ENCODE results near the gene TEPSIN.

TEPSIN gene

GRCh38 chr17:81243333-81243664, 4.4 kb upstream of the TEPSIN start:
- Histone ChIP-seq H2AFZ (ENCODE audit: low read depth, low read length) (no peak overlapping the region), H2AK5ac (ENCODE audit: low read length, severe bottlenecking) (no peak overlapping the region), H3K27ac (ENCODE audit: low read length, poor library complexity, severe bottlenecking) (no peak overlapping the region), H2BK12ac (ENCODE audit: low read length in 2 of 2) (no peak overlapping the region), H3K14ac (ENCODE audit: low read length in 2 of 2) (no peak overlapping the region), H3K4me1 (ENCODE audit: control insufficient read depth, insufficient read depth, low read depth, low read length) (peaks cover 42% of the 10 kb centered on the region), H3K4me3 (ENCODE audit: insufficient read depth in 1 of 2, low read depth in 1 of 2, low read length in 2 of 2) (no peak overlapping the region), H3K9me3 (ENCODE audit: control insufficient read depth, low read length) (no peaks in the 10 kb centered on the region), H2BK15ac (ENCODE audit: low read depth, poor library complexity, severe bottlenecking) (no peak overlapping the region), H4K8ac (ENCODE audit: low read length) (no peak overlapping the region), H3K27me3 (ENCODE audit: control insufficient read depth in 1 of 2, insufficient read depth in 1 of 2, low read length in 2 of 2) (no peaks in the 10 kb centered on the region), H3K36me3 (ENCODE audit: control insufficient read depth in 1 of 2, insufficient read depth in 2 of 2, low read depth in 1 of 2, low read length in 2 of 2) (peaks cover 17 to 54% of the 10 kb centered on the region in 2 experiments), H3K23ac (ENCODE audit: low read length in 2 of 2) (no peak overlapping the region), H3K18ac (ENCODE audit: low read depth in 1 of 2, low read length in 2 of 2) (no peak overlapping the region), H3K79me1 (replicated peaks; ENCODE audit: low read length, poor library complexity, severe bottlenecking) (peaks cover 39% of the 10 kb centered on the region), H4K91ac (ENCODE audit: low read length) (no peak overlapping the region), H2BK5ac (ENCODE audit: low read depth, low read length, poor library complexity, severe bottlenecking) (no peak overlapping the region), H2BK120ac (ENCODE audit: low read depth, low read length) (no peak overlapping the region), H3K4ac (ENCODE audit: low read depth in 1 of 2, low read length in 2 of 2) (no peak overlapping the region), H3K9ac (ENCODE audit: low read length) (no peak overlapping the region), H3K4me2 (ENCODE audit: low read length, poor library complexity, severe bottlenecking) (no peak overlapping the region)
- WGBS, result 97% methylated on average over 10 of the region's 10 CpGs
- no peak for DNase-seq

GRCh38 chr17:81242421-81243332, 3.8 kb upstream of the TEPSIN start:
- no peak overlapping the region for H2BK12ac ChIP-seq (ENCODE audit: low read length in 2 of 2)
- H3K79me1 ChIP-seq (replicated peaks; ENCODE audit: low read length, poor library complexity, severe bottlenecking), result peaks cover 41% of the 10 kb centered on the region
- H4K8ac ChIP-seq (ENCODE audit: low read length), result no peak overlapping the region
- no peak overlapping the region for H2BK120ac ChIP-seq (ENCODE audit: low read depth, low read length)
- H3K23ac ChIP-seq (ENCODE audit: low read length in 2 of 2), result no peak overlapping the region
- WGBS, result 90% methylated on average over 27 of the region's 33 CpGs
- no peak overlapping the region for H2BK15ac ChIP-seq (ENCODE audit: low read depth, poor library complexity, severe bottlenecking)
- H3K27me3 ChIP-seq (ENCODE audit: control insufficient read depth in 1 of 2, insufficient read depth in 1 of 2, low read length in 2 of 2), result no peaks in the 10 kb centered on the region
- no peak overlapping the region for H3K9ac ChIP-seq (ENCODE audit: low read length)
- H3K27ac ChIP-seq (ENCODE audit: low read length, poor library complexity, severe bottlenecking), result no peak overlapping the region
- H3K18ac ChIP-seq (ENCODE audit: low read depth in 1 of 2, low read length in 2 of 2), result no peak overlapping the region
- H3K4me2 ChIP-seq (ENCODE audit: low read length, poor library complexity, severe bottlenecking), result no peak overlapping the region
- H2BK5ac ChIP-seq (ENCODE audit: low read depth, low read length, poor library complexity, severe bottlenecking), result no peak overlapping the region
- no peak overlapping the region for H3K4ac ChIP-seq (ENCODE audit: low read depth in 1 of 2, low read length in 2 of 2)
- no peak overlapping the region for H3K4me3 ChIP-seq (ENCODE audit: insufficient read depth in 1 of 2, low read depth in 1 of 2, low read length in 2 of 2)
- peaks cover 48% of the 10 kb centered on the region for H3K4me1 ChIP-seq (ENCODE audit: control insufficient read depth, insufficient read depth, low read depth, low read length)
- no peak overlapping the region for H4K91ac ChIP-seq (ENCODE audit: low read length)
- peaks cover 17 to 51% of the 10 kb centered on the region in 2 experiments for H3K36me3 ChIP-seq (ENCODE audit: control insufficient read depth in 1 of 2, insufficient read depth in 2 of 2, low read depth in 1 of 2, low read length in 2 of 2)
- no peak overlapping the region for H2AK5ac ChIP-seq (ENCODE audit: low read length, severe bottlenecking)
- no peak for DNase-seq
- H3K9me3 ChIP-seq (ENCODE audit: control insufficient read depth, low read length), result no peaks in the 10 kb centered on the region
- no peak overlapping the region for H3K14ac ChIP-seq (ENCODE audit: low read length in 2 of 2)
- H2AFZ ChIP-seq (ENCODE audit: low read depth, low read length), result no peak overlapping the region

- Histone ChIP-seq H2BK15ac (ENCODE audit: low read depth, poor library complexity, severe bottlenecking) (no peak overlapping the region), H3K4me2 (ENCODE audit: low read length, poor library complexity, severe bottlenecking) (no peak overlapping the region), H4K8ac (ENCODE audit: low read length) (peak overlapping the region; percentile 71), H3K36me3 (ENCODE audit: control insufficient read depth in 1 of 2, insufficient read depth in 2 of 2, low read depth in 1 of 2, low read length in 2 of 2) (peaks cover 17 to 54% of the 10 kb centered on the region in 2 experiments), H2BK5ac (ENCODE audit: low read depth, low read length, poor library complexity, severe bottlenecking) (no peak overlapping the region), H2AFZ (ENCODE audit: low read depth, low read length) (no peak overlapping the region), H4K91ac (ENCODE audit: low read length) (no peak overlapping the region), H2BK120ac (ENCODE audit: low read depth, low read length) (no peak overlapping the region), H3K23ac (ENCODE audit: low read length in 2 of 2) (no peak overlapping the region), H3K27ac (ENCODE audit: low read length, poor library complexity, severe bottlenecking) (no peak overlapping the region), H3K4me1 (ENCODE audit: control insufficient read depth, insufficient read depth, low read depth, low read length) (peaks cover 53% of the 10 kb centered on the region), H3K9ac (ENCODE audit: low read length) (no peak overlapping the region), H3K4me3 (ENCODE audit: insufficient read depth in 1 of 2, low read depth in 1 of 2, low read length in 2 of 2) (no peak overlapping the region), H3K4ac (ENCODE audit: low read depth in 1 of 2, low read length in 2 of 2) (no peak overlapping the region), H2BK12ac (ENCODE audit: low read length in 2 of 2) (no peak overlapping the region), H3K18ac (ENCODE audit: low read depth in 1 of 2, low read length in 2 of 2) (no peak overlapping the region), H3K9me3 (ENCODE audit: control insufficient read depth, low read length) (no peaks in the 10 kb centered on the region), H2AK5ac (ENCODE audit: low read length, severe bottlenecking) (no peak overlapping the region), H3K27me3 (ENCODE audit: control insufficient read depth in 1 of 2, insufficient read depth in 1 of 2, low read length in 2 of 2) (no peaks in the 10 kb centered on the region), H3K14ac (ENCODE audit: low read length in 2 of 2) (no peak overlapping the region), H3K79me1 (replicated peaks; ENCODE audit: low read length, poor library complexity, severe bottlenecking) (peaks cover 44% of the 10 kb centered on the region)
- DNase-seq, result peak; percentile 54
- WGBS, result 60% methylated on average over 21 of the region's 26 CpGs
Measured at GRCh38 chr17:81241648-81242420, 3.0 kb upstream of the TEPSIN start.

DNA sequence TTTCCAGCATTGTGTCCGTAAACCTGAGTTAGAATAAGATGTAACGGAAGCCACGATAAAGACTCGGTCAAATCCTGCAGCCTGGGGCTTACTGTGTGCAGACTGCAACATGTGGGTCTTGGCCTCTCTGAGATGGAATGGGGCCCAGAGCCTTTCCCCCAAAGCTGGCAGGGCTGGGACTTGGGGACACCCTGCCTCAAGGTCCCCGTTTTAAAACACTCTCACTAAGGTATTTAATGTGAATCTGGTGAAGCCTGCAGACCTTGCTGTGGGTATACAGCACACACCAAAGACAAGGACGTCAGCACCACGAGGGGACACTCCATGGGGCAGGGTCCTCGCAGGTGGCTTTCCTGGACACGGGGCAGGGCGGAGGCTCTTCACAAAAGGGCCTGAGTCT, 2.3 kb upstream of the TEPSIN start:
- H3K27ac ChIP-seq (ENCODE audit: low read length, poor library complexity, severe bottlenecking), result no peak overlapping the region
- WGBS, result 94% methylated on average over 10 of the region's 10 CpGs
- H3K27me3 ChIP-seq (ENCODE audit: control insufficient read depth in 1 of 2, insufficient read depth in 1 of 2, low read length in 2 of 2), result no peaks in the 10 kb centered on the region

More for the DNA sequence above, 2.3 kb upstream of the TEPSIN start:
- H3K23ac ChIP-seq (ENCODE audit: low read length in 2 of 2), result no peak overlapping the region
- H4K91ac ChIP-seq (ENCODE audit: low read length), result no peak overlapping the region
- no peak overlapping the region for H2BK5ac ChIP-seq (ENCODE audit: low read depth, low read length, poor library complexity, severe bottlenecking)
- peaks cover 56% of the 10 kb centered on the region for H3K4me1 ChIP-seq (ENCODE audit: control insufficient read depth, insufficient read depth, low read depth, low read length)
- H3K4me3 ChIP-seq (ENCODE audit: insufficient read depth in 1 of 2, low read depth in 1 of 2, low read length in 2 of 2), result peak overlapping the region in 1 of 2 experiments; percentile 95
- peak overlapping the region; percentile 71 for H4K8ac ChIP-seq (ENCODE audit: low read length)
- H3K18ac ChIP-seq (ENCODE audit: low read depth in 1 of 2, low read length in 2 of 2), result no peak overlapping the region
- no peak overlapping the region for H2AFZ ChIP-seq (ENCODE audit: low read depth, low read length)
- H3K4ac ChIP-seq (ENCODE audit: low read depth in 1 of 2, low read length in 2 of 2), result no peak overlapping the region
- no peaks in the 10 kb centered on the region for H3K9me3 ChIP-seq (ENCODE audit: control insufficient read depth, low read length)
- no peak for DNase-seq
- no peak overlapping the region for H2AK5ac ChIP-seq (ENCODE audit: low read length, severe bottlenecking)
- no peak overlapping the region for H2BK15ac ChIP-seq (ENCODE audit: low read depth, poor library complexity, severe bottlenecking)
- H3K9ac ChIP-seq (ENCODE audit: low read length), result peak overlapping the region; percentile 93
- H3K79me1 ChIP-seq (replicated peaks; ENCODE audit: low read length, poor library complexity, severe bottlenecking), result peaks cover 50% of the 10 kb centered on the region
- no peak overlapping the region for H3K14ac ChIP-seq (ENCODE audit: low read length in 2 of 2)
- H3K4me2 ChIP-seq (ENCODE audit: low read length, poor library complexity, severe bottlenecking), result no peak overlapping the region
- peaks cover 17 to 54% of the 10 kb centered on the region in 2 experiments for H3K36me3 ChIP-seq (ENCODE audit: control insufficient read depth in 1 of 2, insufficient read depth in 2 of 2, low read depth in 1 of 2, low read length in 2 of 2)
- H2BK12ac ChIP-seq (ENCODE audit: low read length in 2 of 2), result no peak overlapping the region
- no peak overlapping the region for H2BK120ac ChIP-seq (ENCODE audit: low read depth, low read length)

All from mesenchymal stem cell (in vitro differentiated cells and primary cell).